HG03097 (cell line): ENCODE results near the gene MAOB.

Source experiments
- ATAC-seq: cut with Tn5 transposase; IDR thresholded peaks from one replicate; pipeline ENCODE4 v1.9.1; 2021; ENCODE audit not compliant: unreplicated experiment, low FRiP score

MAOB gene

GRCh38 chrX:43861750-43862149 is 20.5 kb downstream of the MAOB start:
- no peak for ATAC-seq

- no peak for ATAC-seq
Measured at GRCh38 chrX:43860646-43861370, 21.4 kb downstream of the MAOB start.

GRCh38 chrX:43853225-43853828 is 28.9 kb downstream of the MAOB start:
- ATAC-seq, result no peak

- no peak for ATAC-seq
Measured at GRCh38 chrX:43850629-43851028, 31.6 kb downstream of the MAOB start.

GRCh38 chrX:43849173-43849572 is 33.1 kb downstream of the MAOB start:
- no peak for ATAC-seq

- ATAC-seq, result no peak
Measured at GRCh38 chrX:43847352-43847751, 34.9 kb downstream of the MAOB start.

- no peak for ATAC-seq
Measured at GRCh38 chrX:43846558-43846957, 35.7 kb downstream of the MAOB start.

- no peak for ATAC-seq
Measured at GRCh38 chrX:43845776-43846175, 36.5 kb downstream of the MAOB start.

- ATAC-seq, result no peak
Measured at GRCh38 chrX:43840265-43840664, 42.0 kb downstream of the MAOB start.

GRCh38 chrX:43836435-43837184 is 45.6 kb downstream of the MAOB start:
- no peak for ATAC-seq

- ATAC-seq, result no peak
Measured at GRCh38 chrX:43835559-43835958, 46.7 kb downstream of the MAOB start.

GRCh38 chrX:43827791-43828190 is 54.5 kb downstream of the MAOB start:
- no peak for ATAC-seq

- no peak for ATAC-seq
Measured at GRCh38 chrX:43822014-43822413, 60.2 kb downstream of the MAOB start.

GRCh38 chrX:43817444-43817843 is 64.8 kb downstream of the MAOB start:
- ATAC-seq, result no peak

GRCh38 chrX:43815209-43815608 is 67.0 kb downstream of the MAOB start:
- ATAC-seq, result no peak

- ATAC-seq, result no peak
Measured at GRCh38 chrX:43813898-43814297, 68.4 kb downstream of the MAOB start.

- no peak for ATAC-seq
Measured at GRCh38 chrX:43813319-43813718, 68.9 kb downstream of the MAOB start.

- ATAC-seq, result no peak
Measured at GRCh38 chrX:43809463-43809862, 72.8 kb downstream of the MAOB start.

GRCh38 chrX:43808231-43808630 is 74.0 kb downstream of the MAOB start:
- ATAC-seq, result no peak

- no peak for ATAC-seq
Measured at GRCh38 chrX:43805579-43805978, 76.7 kb downstream of the MAOB start.

GRCh38 chrX:43804021-43804420 is 78.2 kb downstream of the MAOB start:
- ATAC-seq, result no peak
